NK-92 treated with Interleukin-12 subunit alpha and Interleukin-12 subunit beta, amount 100 ng/mL, for 24 hours (cell line): ENCODE results near the gene TRMU.

Experiments
- DNase-seq: peaks from one replicate; lab custom pipeline; 2025; lab: John Stamatoyannopoulos, UW

The TRMU gene

DNA sequence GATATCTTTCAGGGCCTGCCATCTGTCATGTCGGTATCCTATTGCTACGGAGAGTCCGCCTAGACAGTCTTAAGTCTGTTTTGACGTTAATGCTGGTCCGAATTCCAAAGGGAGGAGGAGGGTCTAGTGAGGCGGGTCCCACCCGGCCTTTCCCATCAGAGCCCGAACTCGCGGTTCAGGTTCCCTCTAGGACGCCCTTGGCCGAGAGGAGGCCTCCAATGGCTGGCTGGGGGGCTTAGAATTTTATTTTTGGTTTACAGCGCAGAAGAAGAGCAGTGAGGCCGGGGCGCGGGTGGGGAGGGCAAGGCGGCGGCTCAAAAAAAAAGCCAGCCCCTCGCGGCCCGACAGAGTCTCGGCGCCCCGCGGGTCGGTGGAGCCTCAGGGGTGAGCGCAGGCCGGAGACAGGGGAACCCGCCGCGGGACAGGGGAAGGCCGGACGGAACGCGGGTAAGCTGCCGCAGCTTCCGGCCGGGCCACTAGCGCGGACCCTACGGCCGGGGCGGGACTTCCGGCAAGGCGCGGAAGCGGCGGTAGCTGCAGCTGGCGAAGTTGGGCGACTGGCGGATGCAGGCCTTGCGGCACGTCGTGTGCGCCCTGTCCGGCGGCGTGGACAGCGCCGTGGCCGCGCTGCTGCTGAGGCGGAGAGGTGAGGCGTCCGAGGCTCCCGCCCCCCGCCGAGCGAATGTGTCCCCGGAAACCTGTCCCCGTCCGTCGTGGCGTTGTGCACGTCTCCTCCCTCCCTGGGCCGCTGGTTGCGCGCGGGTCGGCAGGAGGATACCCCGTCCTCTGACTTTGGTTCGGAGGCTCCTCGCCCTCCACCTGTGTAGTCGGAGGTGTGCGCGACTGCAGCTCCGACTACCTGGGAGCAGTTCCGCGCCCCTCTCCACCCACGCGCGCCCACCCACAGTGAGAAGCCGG is at the start of gene TRMU:
Gene TRMU (plus strand): TSS at position 514 of the 918 bp plus-strand sequence. CDS start 51 bp downstream, at position 565.
- DNase-seq, result peak; percentile 59

- no peak for DNase-seq
Observed at GRCh38 chr22:46286006-46286405, 49.5 kb upstream of the TRMU start.

DNA sequence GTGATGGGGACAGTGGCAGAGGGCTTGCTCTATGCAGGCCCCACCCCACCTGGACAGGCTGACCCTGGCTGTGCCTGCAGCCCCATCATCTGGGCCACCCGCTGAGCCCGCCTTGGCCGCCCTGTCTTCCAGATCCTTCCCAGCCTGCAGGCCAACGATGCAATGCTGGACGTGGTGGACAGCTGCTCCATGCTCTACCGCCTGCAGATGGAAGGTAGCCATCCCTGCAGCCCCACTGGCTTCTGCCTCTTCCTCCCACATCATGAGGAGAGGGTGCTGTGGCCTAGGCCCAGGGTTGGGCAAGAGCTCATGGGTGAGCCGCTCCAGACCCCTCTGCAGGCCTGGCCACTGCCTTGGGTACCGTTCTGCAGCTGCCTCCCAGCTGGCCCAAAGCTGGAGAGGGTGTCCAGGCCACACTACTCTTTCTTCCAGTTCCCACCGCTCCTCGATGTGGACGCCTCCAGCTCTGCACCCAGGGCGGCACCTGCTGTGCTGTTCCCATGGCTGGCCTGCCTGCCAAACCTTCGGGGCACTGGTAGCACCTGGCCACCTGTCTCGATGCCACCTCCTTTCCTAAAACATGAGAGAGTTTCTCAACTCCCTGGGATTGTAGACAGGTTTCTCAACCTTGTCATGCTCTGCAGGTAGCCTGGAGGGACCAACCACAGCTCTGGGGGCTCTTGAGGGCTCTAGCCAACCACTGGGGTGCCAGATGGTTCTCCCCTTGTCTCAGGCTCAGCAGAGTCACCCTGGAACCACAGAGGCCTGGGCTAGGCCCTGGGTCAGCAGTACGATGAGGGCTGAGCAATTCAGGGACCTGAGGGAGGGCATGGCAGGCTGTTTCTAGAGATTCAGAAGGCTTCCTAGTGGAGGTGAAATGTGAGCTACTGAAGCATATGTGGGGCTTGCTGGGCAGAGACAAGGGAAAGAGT is 48.3 kb upstream of the TRMU start:
- DNase-seq, result no peak

- peak; percentile 72 for DNase-seq
Observed at GRCh38 chr22:46287873-46288751, 47.4 kb upstream of the TRMU start.

DNA sequence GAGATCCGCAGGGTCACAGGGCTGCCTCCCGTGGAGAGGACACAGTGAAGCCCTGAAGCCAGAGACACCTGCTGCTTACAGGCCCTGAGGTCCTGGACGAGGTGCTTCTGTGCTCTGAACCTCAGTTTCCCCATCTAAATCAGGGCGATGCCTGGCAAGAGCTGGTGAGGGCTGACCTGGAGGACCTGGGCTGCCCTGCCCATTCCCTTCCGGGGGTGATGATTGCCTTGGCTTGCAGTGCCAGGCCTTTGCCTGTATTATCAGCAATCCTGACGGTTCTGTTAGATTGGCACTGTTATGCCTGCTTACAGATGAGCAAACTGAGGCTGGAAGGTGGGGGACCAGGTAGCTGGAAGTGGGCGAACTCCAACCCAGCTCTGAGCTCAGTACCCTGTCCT is 46.7 kb upstream of the TRMU start:
- no peak for DNase-seq

GRCh38 chr22:46289244-46289891 is 46.1 kb upstream of the TRMU start:
- DNase-seq, result no peak

- no peak for DNase-seq
Observed at GRCh38 chr22:46290121-46290842, 45.2 kb upstream of the TRMU start.

DNA sequence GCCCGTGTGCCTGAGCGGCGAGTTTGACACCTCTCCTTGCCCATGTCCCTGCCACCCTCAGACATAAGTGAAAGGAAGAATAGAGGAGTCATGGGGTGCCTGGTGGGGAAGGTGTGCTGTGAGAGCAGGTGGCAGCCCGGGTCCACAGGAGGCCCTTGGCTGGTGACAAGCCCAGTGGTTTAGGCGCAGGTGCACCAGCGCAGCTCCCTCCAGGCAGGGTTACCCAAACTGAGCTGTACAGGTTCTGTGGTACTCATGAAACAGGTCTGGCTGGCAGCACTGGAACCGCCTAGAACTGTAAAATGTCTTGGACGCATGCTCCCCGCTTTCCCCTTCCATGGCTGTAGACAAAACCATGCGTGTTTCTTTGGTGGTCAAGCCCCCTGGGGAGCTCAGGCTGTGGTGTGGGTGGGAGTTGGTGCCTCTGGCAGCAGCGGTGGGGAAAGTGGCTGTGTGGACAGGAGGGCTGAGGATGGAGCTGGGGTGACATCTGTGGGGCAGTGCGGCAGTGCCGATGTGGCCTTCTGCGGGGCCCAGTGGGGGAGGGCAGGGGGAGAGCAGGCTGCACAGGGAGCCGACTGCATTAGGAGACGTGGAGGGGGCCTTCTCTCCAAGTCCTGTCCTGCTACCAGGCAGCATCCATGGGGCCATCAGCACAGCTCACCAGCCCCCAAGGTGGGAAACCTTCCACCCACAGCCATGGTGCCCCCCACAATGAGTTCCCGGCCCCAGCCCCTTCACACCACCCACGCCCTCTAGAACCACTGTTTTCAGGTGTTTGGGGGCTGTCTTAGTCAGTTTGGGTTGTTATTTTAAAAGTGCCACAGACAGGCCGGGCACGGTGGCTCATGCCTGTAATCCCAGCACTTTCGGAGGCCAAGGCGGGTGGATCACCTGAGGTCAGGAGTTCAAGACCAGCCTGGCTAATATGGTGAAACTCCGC is 44.4 kb upstream of the TRMU start:
- DNase-seq, result no peak

- DNase-seq, result no peak
Observed at GRCh38 chr22:46292173-46292572, 43.3 kb upstream of the TRMU start.

DNA sequence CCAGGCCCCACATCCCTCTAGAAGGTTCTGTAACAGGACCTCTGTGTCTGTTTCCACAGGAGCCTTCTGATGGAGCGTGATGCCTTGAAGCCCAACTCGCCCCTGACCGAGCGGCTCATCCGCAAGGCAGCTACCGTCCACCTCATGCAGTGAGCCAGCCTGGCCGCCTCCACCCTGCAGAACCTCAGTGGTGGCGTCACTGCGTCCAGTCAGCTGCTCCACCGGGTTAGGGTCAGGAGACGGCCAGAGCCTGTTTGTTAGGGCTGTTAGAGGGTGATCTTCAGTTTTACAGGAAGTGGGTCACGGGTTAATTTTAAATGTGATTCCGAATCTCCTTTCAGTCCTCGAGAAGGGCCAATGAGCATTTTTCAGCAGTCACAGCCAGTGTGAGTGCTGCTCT is 42.8 kb upstream of the TRMU start:
- DNase-seq, result no peak

GRCh38 chr22:46293577-46294260 is 41.8 kb upstream of the TRMU start:
- DNase-seq, result no peak

GRCh38 chr22:46294784-46295183 is 40.7 kb upstream of the TRMU start:
- no peak for DNase-seq

DNA sequence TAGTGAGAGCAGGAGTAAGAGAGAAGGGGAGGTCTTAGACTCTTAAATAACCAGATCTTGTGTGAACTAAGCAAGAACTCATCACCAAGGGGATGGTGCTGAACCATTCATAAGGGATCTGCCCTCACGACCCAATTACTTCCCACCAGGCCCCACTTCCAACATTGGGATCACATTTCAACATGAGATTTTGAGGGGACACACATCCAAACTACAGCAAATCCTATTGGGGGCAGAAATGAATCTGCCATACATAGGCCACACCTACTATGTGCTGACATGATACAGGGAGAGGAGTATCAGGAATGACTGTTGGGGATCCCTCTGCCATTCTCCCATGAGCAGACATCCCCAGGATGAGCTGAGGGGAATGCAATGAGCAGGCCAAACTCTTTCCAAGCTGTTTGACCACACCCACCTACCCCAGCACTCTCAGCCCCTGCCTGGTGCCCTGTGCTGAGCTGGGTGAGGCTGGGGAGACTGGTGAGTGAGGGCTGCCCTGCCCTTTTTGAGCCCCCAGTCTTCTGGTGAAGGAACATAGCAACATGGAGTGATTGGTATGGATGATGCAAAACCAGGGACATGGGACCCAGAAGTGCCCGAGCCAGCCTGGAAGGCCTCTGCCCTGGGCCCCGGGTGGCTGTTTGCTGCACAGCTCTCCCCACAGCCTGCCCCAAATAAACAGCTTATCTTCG is 40.1 kb upstream of the TRMU start:
- no peak for DNase-seq

GRCh38 chr22:46296257-46297150 is 39.0 kb upstream of the TRMU start, which contains the start of gene GTSE1:
Gene GTSE1, plus strand, starts transcription at chr22:46296870. Its CDS starts 531 bp downstream, at chr22:46297401.
- DNase-seq, result peak; percentile 95

GRCh38 chr22:46297151-46297812 is 38.2 kb upstream of the TRMU start:
- DNase-seq, result no peak

GRCh38 chr22:46299101-46299500 is 36.4 kb upstream of the TRMU start:
- DNase-seq, result no peak
